Neural crest cell (in vitro differentiated cells): ENCODE measurements around the gene ADAMTS17. TPM values are rescaled to one million over a fixed set of nuclear protein-coding genes. Genes with fewer than 3 reads are reported as not detected.

Source experiments
- DNase-seq: peaks from one replicate; pipeline ENCODE4 v3.0.0; 2021; ENCODE audit warnings: low read depth, mixed read lengths, low spot score
- H3K27ac Mint-ChIP-seq: one replicate; pipeline ENCODE4 v1.8.0; 2021; ENCODE audit warnings: mild to moderate bottlenecking, mixed read lengths; ENCODE audit not compliant: unreplicated experiment
- H3K27me3 Mint-ChIP-seq: 2 replicates; pipeline ENCODE4 v1.8.0; 2021; ENCODE audit warnings: low read depth, mild to moderate bottlenecking, mixed read lengths
- H3K36me3 Mint-ChIP-seq: 2 replicates; pipeline ENCODE4 v1.8.0; 2021; ENCODE audit warnings: low read depth, mild to moderate bottlenecking, mixed read lengths
- H3K4me1 Mint-ChIP-seq: 2 replicates; pipeline ENCODE4 v1.8.0; 2021; ENCODE audit warnings: mixed read lengths
- H3K4me3 Mint-ChIP-seq: one replicate; pipeline ENCODE4 v1.8.0; 2021; ENCODE audit warnings: mild to moderate bottlenecking, mixed read lengths
- H3K9me3 Mint-ChIP-seq: 2 replicates; pipeline ENCODE4 v1.8.0; 2021; ENCODE audit warnings: mixed read lengths
- total RNA-seq: library from RNA; stranded (reverse); gene quantifications from 2 replicates; pipeline ENCODE4 v1.2.1, GENCODE V29; 2021
- TF ChIP-seq, protein P1 (sequence below): fragments of 200-600 bp; sonication (generic); conservative IDR thresholded peaks from 2 replicates; pipeline ENCODE4 v1.5.0; 2021; ENCODE audit warnings: antibody characterized with exemption, mild to moderate bottlenecking

ADAMTS17 gene
- total RNA-seq, 1 donor from 2014 or later = 2.3 TPM

DNA sequence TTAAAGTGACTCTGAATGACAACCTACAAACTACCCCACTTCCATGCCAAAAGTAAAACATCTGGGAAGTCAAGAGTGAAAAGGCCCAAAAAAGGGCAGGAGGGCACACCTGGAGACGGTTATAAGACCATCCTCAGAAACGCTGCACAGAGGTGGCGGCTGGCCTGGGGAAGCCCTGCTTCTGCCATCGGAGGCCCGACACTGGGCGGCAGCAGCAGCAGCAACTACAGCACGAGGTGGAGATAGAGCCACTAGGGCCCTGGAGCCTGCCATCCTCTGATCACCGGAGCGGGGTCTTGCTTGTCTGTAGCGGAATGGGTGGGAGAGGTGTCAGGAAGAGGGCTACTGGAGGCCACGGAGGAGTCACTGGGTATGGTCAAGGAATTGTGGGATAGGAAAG is 283.3 kb downstream of the ADAMTS17 start:
- H3K4me3 Mint-ChIP-seq = no peak overlapping the region
- TF ChIP-seq, protein P1, sequence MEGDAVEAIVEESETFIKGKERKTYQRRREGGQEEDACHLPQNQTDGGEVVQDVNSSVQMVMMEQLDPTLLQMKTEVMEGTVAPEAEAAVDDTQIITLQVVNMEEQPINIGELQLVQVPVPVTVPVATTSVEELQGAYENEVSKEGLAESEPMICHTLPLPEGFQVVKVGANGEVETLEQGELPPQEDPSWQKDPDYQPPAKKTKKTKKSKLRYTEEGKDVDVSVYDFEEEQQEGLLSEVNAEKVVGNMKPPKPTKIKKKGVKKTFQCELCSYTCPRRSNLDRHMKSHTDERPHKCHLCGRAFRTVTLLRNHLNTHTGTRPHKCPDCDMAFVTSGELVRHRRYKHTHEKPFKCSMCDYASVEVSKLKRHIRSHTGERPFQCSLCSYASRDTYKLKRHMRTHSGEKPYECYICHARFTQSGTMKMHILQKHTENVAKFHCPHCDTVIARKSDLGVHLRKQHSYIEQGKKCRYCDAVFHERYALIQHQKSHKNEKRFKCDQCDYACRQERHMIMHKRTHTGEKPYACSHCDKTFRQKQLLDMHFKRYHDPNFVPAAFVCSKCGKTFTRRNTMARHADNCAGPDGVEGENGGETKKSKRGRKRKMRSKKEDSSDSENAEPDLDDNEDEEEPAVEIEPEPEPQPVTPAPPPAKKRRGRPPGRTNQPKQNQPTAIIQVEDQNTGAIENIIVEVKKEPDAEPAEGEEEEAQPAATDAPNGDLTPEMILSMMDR = no peak
- H3K27me3 Mint-ChIP-seq = no peaks in the 10 kb centered on the region
- H3K9me3 Mint-ChIP-seq = no peaks in the 10 kb centered on the region
- peaks cover 24% of the 10 kb centered on the region for H3K4me1 Mint-ChIP-seq
- H3K36me3 Mint-ChIP-seq = no peaks in the 10 kb centered on the region
- H3K27ac Mint-ChIP-seq = no peak overlapping the region
- DNase-seq = no peak

DNA sequence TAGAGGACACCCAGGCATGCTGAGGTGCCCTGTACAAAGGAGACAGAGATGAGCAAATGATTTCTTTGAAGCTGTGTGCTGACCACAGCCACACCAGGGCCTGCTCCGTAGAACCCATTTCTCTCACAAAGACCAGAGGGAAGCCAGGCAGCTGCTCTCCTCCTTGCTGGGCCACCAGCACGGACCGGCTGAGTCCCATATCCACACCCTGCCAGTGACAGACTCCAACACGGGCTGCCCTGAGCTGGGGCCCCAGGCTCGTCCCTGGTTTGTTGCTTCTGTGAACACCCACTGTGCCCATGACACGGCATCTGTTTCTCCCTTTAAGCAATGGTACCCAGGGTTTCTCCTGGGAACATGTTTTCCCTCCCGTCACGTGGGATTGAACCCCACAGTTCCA is 284.5 kb downstream of the ADAMTS17 start:
- Mint-ChIP-seq H3K4me1 (peaks cover 26% of the 10 kb centered on the region), H3K9me3 (no peaks in the 10 kb centered on the region), H3K36me3 (no peaks in the 10 kb centered on the region), H3K27me3 (no peaks in the 10 kb centered on the region), H3K27ac (peak overlapping the region; percentile 21), H3K4me3 (no peak overlapping the region)
- TF ChIP-seq, protein P1 = no peak
- no peak for DNase-seq

DNA sequence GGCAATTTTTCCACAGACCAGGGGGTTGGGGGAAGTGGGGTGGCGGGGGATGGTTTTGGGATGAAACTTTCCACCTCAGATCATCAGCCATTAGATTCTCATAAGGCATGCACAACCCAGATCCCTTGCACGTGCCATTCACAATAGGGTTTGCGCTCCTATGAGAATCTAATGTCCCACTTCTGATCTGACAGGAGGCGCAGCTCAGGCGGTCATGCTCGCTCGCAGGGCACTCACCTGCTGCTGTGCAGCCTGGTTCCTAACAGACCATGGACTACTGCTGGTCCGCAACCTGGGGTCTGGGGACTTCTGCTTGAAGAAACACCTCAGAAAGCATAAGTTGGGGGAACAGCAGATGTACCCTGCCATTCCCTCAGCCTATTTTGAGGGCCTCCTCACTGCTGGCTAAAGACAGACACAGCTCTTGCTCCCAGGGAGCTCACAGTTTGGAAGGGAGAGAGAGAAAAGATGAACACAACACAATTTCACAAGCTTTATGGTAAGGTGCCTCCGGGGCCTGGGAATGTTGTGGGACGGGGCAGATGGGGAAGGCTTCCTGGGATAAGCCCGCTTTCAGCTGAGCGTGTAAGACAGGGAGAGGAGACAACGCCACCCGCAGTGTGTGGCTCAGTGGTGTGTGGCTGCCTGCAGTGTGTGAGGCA is 285.2 kb downstream of the ADAMTS17 start:
- H3K27ac Mint-ChIP-seq = peak overlapping the region; percentile 21
- H3K4me1 Mint-ChIP-seq = peaks cover 26% of the 10 kb centered on the region
- no peak overlapping the region for H3K4me3 Mint-ChIP-seq
- no peak for DNase-seq
- no peaks in the 10 kb centered on the region for H3K36me3 Mint-ChIP-seq
- H3K9me3 Mint-ChIP-seq = no peaks in the 10 kb centered on the region
- TF ChIP-seq, protein P1 = no peak
- H3K27me3 Mint-ChIP-seq = no peaks in the 10 kb centered on the region

DNA sequence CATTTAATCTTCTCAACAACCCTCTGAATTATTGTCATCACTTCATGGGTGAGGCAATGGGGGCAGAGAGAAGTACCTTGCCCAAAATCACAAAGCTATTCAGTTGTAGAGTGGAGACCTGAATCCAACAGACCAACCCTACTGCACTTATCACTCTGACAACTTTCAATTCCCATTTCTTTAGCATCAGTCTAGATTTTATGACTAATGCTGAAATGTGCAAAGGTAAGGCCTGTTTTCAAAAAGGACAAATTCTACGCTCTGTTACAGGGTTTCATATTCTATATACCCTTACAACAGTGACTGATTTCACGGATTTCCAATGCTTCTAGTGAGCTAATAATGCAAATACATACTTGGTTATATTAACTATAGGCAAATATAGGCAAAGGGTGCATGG is 286.0 kb downstream of the ADAMTS17 start:
- TF ChIP-seq, protein P1 = no peak
- DNase-seq = no peak
- Mint-ChIP-seq H3K36me3 (no peaks in the 10 kb centered on the region), H3K4me1 (peaks cover 26% of the 10 kb centered on the region), H3K27ac (no peak overlapping the region), H3K27me3 (no peaks in the 10 kb centered on the region), H3K9me3 (no peaks in the 10 kb centered on the region), H3K4me3 (no peak overlapping the region)

DNA sequence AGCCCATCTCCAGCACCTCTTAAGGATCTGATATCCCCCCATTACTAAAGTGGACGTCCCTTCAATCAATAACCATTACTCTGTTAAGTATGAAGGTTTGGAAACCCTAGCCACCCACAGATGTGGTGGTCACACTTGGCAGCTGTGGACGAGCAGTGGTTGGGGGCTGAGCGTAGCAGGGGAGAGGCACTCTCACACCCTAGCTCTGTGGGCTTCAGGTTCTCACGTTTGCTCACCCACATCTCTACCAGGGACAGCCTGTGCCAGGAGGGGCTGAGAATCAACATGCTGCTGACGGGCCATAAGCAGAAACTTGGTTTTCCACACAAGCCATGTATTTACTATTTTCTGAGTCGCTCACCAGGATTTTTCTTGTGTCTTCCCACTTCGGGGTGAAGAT is 287.2 kb downstream of the ADAMTS17 start:
- Mint-ChIP-seq H3K4me3 (no peak overlapping the region), H3K27ac (no peak overlapping the region), H3K4me1 (peaks cover 16% of the 10 kb centered on the region), H3K27me3 (no peaks in the 10 kb centered on the region), H3K36me3 (no peaks in the 10 kb centered on the region), H3K9me3 (no peaks in the 10 kb centered on the region)
- TF ChIP-seq, protein P1 = no peak
- no peak for DNase-seq
